Measurements from ENCODE around the gene CSNK1G3. TPM values are rescaled to one million over a fixed set of nuclear protein-coding genes. Genes with fewer than 3 reads are reported as not detected.

The CSNK1G3 gene
- polyA plus RNA-seq, 1 experiment, result 40.9 TPM

DNA sequence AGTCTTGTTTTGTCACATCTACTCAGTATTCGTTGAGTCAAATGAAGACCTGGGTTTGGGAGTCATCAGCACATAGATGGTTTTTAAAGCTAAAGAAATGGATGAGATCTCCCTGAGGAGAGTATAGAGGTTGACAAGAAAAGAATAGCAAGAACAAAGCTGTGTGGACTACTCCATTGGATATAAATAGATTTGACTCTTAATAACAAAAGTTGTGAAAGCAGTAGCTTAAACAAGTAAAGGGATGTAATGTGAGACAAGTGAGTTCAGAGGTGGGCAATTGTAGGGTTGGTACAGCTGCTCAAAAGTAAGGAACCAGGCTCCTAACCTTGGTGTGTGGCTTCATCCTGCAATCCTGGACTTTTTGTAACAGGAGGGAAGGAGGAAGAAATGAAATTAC is 49.3 kb downstream of the CSNK1G3 start:
- no peak overlapping the region for H3K27ac ChIP-seq (ENCODE audit: low read depth, low read length)
- no peak for DNase-seq (ENCODE audit: low read depth, low spot score)
- TF ChIP-seq, protein P1, sequence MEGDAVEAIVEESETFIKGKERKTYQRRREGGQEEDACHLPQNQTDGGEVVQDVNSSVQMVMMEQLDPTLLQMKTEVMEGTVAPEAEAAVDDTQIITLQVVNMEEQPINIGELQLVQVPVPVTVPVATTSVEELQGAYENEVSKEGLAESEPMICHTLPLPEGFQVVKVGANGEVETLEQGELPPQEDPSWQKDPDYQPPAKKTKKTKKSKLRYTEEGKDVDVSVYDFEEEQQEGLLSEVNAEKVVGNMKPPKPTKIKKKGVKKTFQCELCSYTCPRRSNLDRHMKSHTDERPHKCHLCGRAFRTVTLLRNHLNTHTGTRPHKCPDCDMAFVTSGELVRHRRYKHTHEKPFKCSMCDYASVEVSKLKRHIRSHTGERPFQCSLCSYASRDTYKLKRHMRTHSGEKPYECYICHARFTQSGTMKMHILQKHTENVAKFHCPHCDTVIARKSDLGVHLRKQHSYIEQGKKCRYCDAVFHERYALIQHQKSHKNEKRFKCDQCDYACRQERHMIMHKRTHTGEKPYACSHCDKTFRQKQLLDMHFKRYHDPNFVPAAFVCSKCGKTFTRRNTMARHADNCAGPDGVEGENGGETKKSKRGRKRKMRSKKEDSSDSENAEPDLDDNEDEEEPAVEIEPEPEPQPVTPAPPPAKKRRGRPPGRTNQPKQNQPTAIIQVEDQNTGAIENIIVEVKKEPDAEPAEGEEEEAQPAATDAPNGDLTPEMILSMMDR (IDR thresholded peaks at IDR 0.05; ENCODE audit: low read depth, low read length), result no peak
- no peaks in the 10 kb centered on the region for H3K9me3 ChIP-seq (ENCODE audit: control insufficient read depth, insufficient read depth, low read length)
- POLR2A ChIA-PET, result no interaction called here
- H3K27me3 ChIP-seq (ENCODE audit: control insufficient read depth, insufficient read depth, low read length), result no peaks in the 10 kb centered on the region
- CTCF ChIA-PET, result interaction anchor here (0.5 kb wide), 1 partner anchor 155 kb away, joined by 3 read pairs; no protein-coding TSS in a partner anchor
- H3K4me3 ChIP-seq (ENCODE audit: low read depth, low read length), result no peak overlapping the region

DNA sequence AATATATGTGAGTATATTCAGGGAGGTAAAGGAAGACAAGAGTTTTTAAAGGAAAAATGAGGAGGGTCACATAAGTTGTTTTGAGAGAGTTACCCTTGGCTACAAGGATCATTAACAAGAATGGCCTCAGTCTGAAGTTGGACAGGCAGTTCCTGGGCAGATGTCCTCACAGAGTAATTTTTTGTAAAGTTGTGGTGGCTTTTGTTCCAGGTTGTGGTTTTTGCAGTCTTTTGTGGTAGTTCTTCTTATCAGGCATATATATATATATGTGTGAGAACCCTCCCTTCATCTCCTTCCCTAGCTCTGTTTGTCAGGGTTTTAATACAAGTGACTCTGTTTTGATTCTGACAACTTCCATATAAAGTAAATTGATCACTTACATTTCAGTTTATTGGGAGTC is 60.0 kb downstream of the CSNK1G3 start:
- POLR2A ChIA-PET, result no interaction called here
- Histone ChIP-seq H3K27me3 (ENCODE audit: control insufficient read depth, insufficient read depth, low read length) (no peaks in the 10 kb centered on the region), H3K4me3 (ENCODE audit: low read depth, low read length) (no peak overlapping the region), H3K27ac (ENCODE audit: low read depth, low read length) (no peak overlapping the region), H3K9me3 (ENCODE audit: control insufficient read depth, insufficient read depth, low read length) (no peaks in the 10 kb centered on the region)
- TF ChIP-seq, protein P1 (IDR thresholded peaks at IDR 0.05; ENCODE audit: low read depth, low read length), result no peak
- CTCF ChIA-PET, result no interaction called here
- no peak for DNase-seq (ENCODE audit: low read depth, low spot score)

DNA sequence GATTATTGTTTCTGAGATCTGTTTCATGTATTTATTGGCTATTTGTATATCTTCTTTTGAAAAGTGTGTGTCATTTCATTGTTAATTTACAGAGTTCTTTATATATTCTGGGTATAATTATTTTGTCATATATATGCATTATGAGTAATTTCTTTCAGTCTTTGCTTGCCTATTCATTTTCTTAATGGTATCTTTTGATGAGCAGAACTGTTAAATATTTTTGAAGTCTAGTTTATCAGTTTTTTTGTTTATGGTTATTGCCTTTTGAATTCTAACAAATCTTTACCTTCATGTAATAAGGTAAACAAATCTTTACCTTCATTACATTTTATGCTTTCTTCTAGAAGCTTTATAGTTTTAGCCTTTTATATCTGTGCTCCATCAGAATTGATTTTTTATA is 66.4 kb downstream of the CSNK1G3 start:
- no peaks in the 10 kb centered on the region for H3K9me3 ChIP-seq (ENCODE audit: control insufficient read depth, insufficient read depth, low read length)
- TF ChIP-seq, protein P1 (IDR thresholded peaks at IDR 0.05; ENCODE audit: low read depth, low read length), result no peak
- ChIA-PET CTCF (interaction anchor here (1.3 kb wide), 1 partner anchor 155 kb away, joined by 5 read pairs; the partner anchor contains the start of gene CEP120), POLR2A (no interaction called here)
- no peak overlapping the region for H3K4me3 ChIP-seq (ENCODE audit: low read depth, low read length)
- H3K27me3 ChIP-seq (ENCODE audit: control insufficient read depth, insufficient read depth, low read length), result no peaks in the 10 kb centered on the region
- no peak overlapping the region for H3K27ac ChIP-seq (ENCODE audit: low read depth, low read length)
- no peak for DNase-seq (ENCODE audit: low read depth, low spot score)

DNA sequence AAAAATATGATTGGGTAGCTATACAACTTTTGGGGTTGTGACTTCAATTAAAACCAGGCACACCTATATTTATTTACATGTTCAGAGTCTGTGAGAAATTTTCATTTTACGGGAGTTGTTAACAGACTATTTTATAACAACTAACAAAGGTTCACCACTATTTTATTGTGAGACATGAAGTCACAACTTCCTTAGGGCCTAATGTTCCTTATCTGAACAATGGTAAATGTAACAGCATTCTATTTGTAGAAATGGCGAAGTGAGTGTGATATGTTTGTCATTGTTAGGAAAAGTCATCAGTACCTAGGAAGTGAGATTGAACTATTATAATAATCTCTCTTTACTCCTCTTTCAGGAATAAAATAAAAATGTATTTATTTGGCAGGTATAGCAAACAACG is 67.4 kb downstream of the CSNK1G3 start:
- no peak overlapping the region for H3K27ac ChIP-seq (ENCODE audit: low read depth, low read length)
- no peak overlapping the region for H3K4me3 ChIP-seq (ENCODE audit: low read depth, low read length)
- H3K27me3 ChIP-seq (ENCODE audit: control insufficient read depth, insufficient read depth, low read length), result no peaks in the 10 kb centered on the region
- ChIA-PET POLR2A (no interaction called here), CTCF (interaction anchor here (1.3 kb wide), 1 partner anchor 156 kb away, joined by 5 read pairs; the partner anchor contains the start of gene CEP120)
- no peak for DNase-seq (ENCODE audit: low read depth, low spot score)
- H3K9me3 ChIP-seq (ENCODE audit: control insufficient read depth, insufficient read depth, low read length), result no peaks in the 10 kb centered on the region
- TF ChIP-seq, protein P1 (IDR thresholded peaks at IDR 0.05; ENCODE audit: low read depth, low read length), result no peak

DNA sequence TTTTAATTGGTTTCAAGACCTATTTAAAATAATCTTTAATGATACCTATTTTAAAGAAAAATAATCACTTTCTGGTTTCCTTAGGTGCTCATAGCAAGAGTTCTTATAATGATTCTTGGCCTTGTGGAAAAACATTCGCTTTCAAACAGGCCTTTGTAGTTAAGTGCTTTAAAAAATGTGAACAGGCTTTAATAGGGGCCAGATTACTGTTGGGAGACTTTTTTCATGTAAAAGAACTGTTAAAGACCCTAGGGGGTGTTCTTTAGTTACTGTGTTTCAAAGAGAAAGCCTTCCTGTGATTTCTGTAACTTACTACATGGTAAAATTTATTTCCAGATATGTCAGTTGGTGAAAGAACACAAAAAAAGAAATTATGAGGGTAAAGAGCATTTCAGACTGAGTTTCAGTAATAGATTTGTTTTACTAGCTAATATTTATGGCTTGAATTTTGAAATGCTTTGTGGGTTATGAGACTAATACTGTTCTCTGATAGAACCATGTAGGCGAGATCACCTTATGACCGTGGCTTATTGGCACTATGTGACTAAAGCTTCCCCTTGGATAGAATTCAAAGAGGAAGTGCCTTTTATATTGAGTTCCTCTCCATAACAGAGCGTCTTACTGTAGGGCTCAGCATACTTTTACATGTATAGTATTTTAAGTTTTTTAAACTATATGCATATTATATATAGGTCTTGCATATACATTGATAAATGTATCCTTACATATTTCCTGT is 70.7 kb downstream of the CSNK1G3 start:
- ChIA-PET POLR2A (no interaction called here), CTCF (no interaction called here)
- no peaks in the 10 kb centered on the region for H3K27me3 ChIP-seq (ENCODE audit: control insufficient read depth, insufficient read depth, low read length)
- H3K27ac ChIP-seq (ENCODE audit: low read depth, low read length), result no peak overlapping the region
- H3K9me3 ChIP-seq (ENCODE audit: control insufficient read depth, insufficient read depth, low read length), result no peaks in the 10 kb centered on the region
- no peak overlapping the region for H3K4me3 ChIP-seq (ENCODE audit: low read depth, low read length)
- no peak for DNase-seq (ENCODE audit: low read depth, low spot score)
- TF ChIP-seq, protein P1 (IDR thresholded peaks at IDR 0.05; ENCODE audit: low read depth, low read length), result no peak

Measured in AG04450 (cell line).